Activated CD8-positive, alpha-beta T cell treated with anti-CD3 and anti-CD28 coated beads for 36 hours (primary cell): Measurements from ENCODE around the gene RCAN3. TPM values are rescaled to one million over a fixed set of nuclear protein-coding genes. Genes with fewer than 3 reads are reported as not detected.
A peak's percentile ranks its signal among the peaks of the same experiment; 100 is the strongest.

Source experiments
- ATAC-seq: fragments of 200-7000 bp; cut with Tn5 transposase; one replicate; pipeline ENCODE4 v1.10.0; 2021; ENCODE audit warnings: mild to moderate bottlenecking, moderate library complexity
- CTCF ChIA-PET: fragments of 350-600 bp; sonication (Branson Sonifier 250); formaldehyde crosslinking; loops from one replicate; lab custom pipeline; 2021; ENCODE audit warnings: antibody characterized with exemption; lab: Charles Lee
- POLR2A ChIA-PET: fragments of 350-600 bp; sonication (Branson Sonifier 250); formaldehyde crosslinking; loops from one replicate; lab custom pipeline; 2021; ENCODE audit warnings: antibody characterized with exemption; lab: Charles Lee
- DNase-seq: peaks from one replicate; pipeline ENCODE4 v3.0.0-alpha.2; 2020
- H3K27ac Mint-ChIP-seq: one replicate; pipeline ENCODE4 v1.8.0; 2021; ENCODE audit warnings: mild to moderate bottlenecking, mixed read lengths
- H3K27me3 Mint-ChIP-seq: one replicate; pipeline ENCODE4 v1.8.0; 2021; ENCODE audit warnings: mixed read lengths
- H3K36me3 Mint-ChIP-seq: one replicate; pipeline ENCODE4 v1.8.0; 2021; ENCODE audit warnings: low read depth, mixed read lengths
- H3K4me1 Mint-ChIP-seq: one replicate; pipeline ENCODE4 v1.8.0; 2021; ENCODE audit warnings: low read depth, mixed read lengths
- H3K4me3 Mint-ChIP-seq: one replicate; pipeline ENCODE4 v1.8.0; 2021; ENCODE audit warnings: mild to moderate bottlenecking, moderate library complexity, mixed read lengths
- H3K9me3 Mint-ChIP-seq: one replicate; pipeline ENCODE4 v1.8.0; 2021; ENCODE audit warnings: mixed read lengths
- CTCF ChIP-seq: fragments of 200-600 bp; IDR thresholded peaks from one replicate; pipeline ENCODE4 v1.8.0; 2022; ENCODE audit warnings: antibody characterized with exemption, mild to moderate bottlenecking
- intact Hi-C: fragments of 100-400 bp; cut with micrococcal nuclease; formaldehyde crosslinking; loops from one replicate; pipeline ENCODE4 v1.10.0; 2022
- total RNA-seq, 2 experiments: library from RNA; stranded (reverse); gene quantifications; one replicate each; pipeline ENCODE4 v1.2.3, GENCODE V29; 2021

RCAN3 gene
- total RNA-seq, 2 experiments from 2014 or later: 55.3 to 56.8 TPM

GRCh38 chr1:24570265-24571125, 67.9 kb downstream of the RCAN3 start:
- ChIA-PET POLR2A (no interaction called here), CTCF (interaction anchor here (0.7 to 4.2 kb wide), 2 partner anchors 17 to 465 kb away, joined by 3 to 17 read pairs; no protein-coding TSS in a partner anchor)
- TF ChIP-seq CTCF: no peak
- no peak for DNase-seq
- Mint-ChIP-seq H3K4me3 (no peak overlapping the region), H3K27ac (no peak overlapping the region), H3K27me3 (no peaks in the 10 kb centered on the region), H3K36me3 (no peaks in the 10 kb centered on the region), H3K9me3 (no peaks in the 10 kb centered on the region), H3K4me1 (peaks cover 16% of the 10 kb centered on the region)
- intact Hi-C loops: no loop called here
- ATAC-seq: no peak

DNA sequence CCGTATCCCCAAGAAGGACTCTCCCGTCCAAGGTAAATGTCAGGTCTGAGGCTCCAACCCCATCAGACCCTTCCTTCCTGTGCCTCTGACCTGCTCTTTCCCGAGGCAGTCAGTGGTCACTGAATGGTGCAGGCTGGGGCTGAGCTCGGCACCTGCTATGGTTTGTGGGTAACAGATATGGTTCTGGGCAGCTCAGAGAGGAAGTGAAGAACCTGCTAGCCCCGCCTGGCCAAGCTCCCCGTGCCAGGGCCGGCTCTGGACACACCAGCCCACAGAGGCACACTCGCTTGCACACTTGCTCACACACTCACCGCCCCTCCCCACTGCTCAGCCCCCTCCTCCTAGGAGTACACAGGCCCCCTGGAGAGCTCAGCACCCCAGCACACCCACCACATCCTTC, 69.7 kb downstream of the RCAN3 start:
- intact Hi-C loops: no loop called here
- H3K9me3 Mint-ChIP-seq: no peaks in the 10 kb centered on the region
- no peaks in the 10 kb centered on the region for H3K27me3 Mint-ChIP-seq
- ChIA-PET CTCF (interaction anchor here (1.6 to 2.8 kb wide), 2 partner anchors 15 to 19 kb away, joined by 7 to 10 read pairs; no protein-coding TSS in a partner anchor), POLR2A (interaction anchor here (1.7 kb wide), 1 partner anchor 15 kb away, joined by 4 read pairs; no protein-coding TSS in a partner anchor)
- peak; percentile 56 for ATAC-seq
- H3K4me3 Mint-ChIP-seq: peak overlapping the region; percentile 27
- H3K36me3 Mint-ChIP-seq: no peaks in the 10 kb centered on the region
- peak overlapping the region; percentile 86 for H3K27ac Mint-ChIP-seq
- no peak for DNase-seq
- peaks cover 13% of the 10 kb centered on the region for H3K4me1 Mint-ChIP-seq
- no peak for TF ChIP-seq CTCF

DNA sequence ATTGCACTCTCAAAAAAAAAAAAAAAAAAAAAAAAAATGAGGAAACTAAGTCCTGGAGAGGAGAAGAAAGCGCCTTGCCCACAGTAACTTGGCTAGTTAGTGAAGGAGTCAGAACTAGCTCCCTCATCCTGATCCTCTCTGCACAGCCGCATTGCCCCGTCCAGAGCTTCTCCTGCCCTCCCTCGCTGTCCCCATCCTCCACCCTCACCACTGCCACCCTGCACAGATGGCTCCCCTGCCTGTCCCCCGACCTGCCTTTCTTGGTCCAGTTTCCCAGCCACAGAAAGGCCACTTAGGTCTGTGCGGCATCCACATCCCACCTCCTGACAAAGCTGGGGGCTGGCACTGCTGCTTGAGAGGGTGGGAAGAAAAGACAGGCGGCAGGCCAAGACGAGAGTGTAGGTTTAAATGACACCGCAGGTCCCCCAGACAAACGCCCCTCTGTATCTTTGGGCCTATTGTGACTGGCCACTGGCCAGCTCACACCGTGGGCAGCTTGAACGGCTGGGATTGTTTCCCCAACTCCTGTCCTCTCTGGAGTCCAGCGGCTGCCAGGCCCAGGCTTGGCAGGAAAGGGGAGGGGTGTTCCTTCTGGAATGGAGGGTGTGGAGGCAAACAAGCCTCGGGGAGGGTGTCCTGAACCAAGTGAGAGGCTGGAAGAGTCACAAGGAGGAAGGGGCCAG, 73.4 kb downstream of the RCAN3 start:
- POLR2A ChIA-PET: interaction anchor here (1.0 kb wide), 2 partner anchors 9 to 12 kb away, joined by 3 read pairs; no protein-coding TSS in a partner anchor
- no peak for ATAC-seq

DNA sequence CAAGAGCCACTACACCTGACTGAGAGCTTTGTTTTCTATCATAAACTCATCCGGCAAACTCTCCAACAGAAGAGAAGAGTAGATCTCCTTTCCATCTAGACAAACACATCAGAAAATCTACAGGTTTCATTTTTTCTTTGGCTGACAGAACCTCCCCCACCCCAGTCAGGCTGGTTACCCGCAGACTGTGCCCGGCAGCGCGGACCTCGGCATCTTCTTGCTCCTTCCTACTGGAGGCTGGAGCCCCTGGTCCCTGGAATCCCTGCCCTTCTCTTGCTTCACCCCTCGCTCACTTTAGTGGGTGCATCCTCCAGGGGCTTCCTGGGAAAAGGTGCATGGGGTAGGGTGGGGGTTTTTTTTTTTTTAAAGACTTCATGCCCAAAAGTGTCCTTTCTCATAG, 76.2 kb downstream of the RCAN3 start:
- POLR2A ChIA-PET: no interaction called here
- no peak overlapping the region for H3K4me3 Mint-ChIP-seq
- no peaks in the 10 kb centered on the region for H3K36me3 Mint-ChIP-seq
- ATAC-seq (no peak), DNase-seq (no peak)
- H3K27me3 Mint-ChIP-seq: no peaks in the 10 kb centered on the region
- CTCF ChIA-PET: interaction anchor here (3.0 kb wide), 1 partner anchor 8 kb away, joined by 14 read pairs; no protein-coding TSS in a partner anchor
- no peak overlapping the region for H3K27ac Mint-ChIP-seq
- H3K4me1 Mint-ChIP-seq: no peaks in the 10 kb centered on the region
- intact Hi-C loops: no loop called here
- no peak for TF ChIP-seq CTCF
- no peaks in the 10 kb centered on the region for H3K9me3 Mint-ChIP-seq

More for the DNA sequence above, 73.4 kb downstream of the RCAN3 start:
- no peak overlapping the region for H3K4me3 Mint-ChIP-seq
- intact Hi-C loops: no loop called here
- CTCF ChIA-PET: interaction anchor here (0.6 to 3.0 kb wide), 4 partner anchors 11 to 146 kb away, joined by 3 to 14 read pairs (median 4); no protein-coding TSS in a partner anchor
- H3K9me3 Mint-ChIP-seq: no peaks in the 10 kb centered on the region
- H3K27ac Mint-ChIP-seq: no peak overlapping the region
- no peak for TF ChIP-seq CTCF
- no peaks in the 10 kb centered on the region for H3K36me3 Mint-ChIP-seq
- no peaks in the 10 kb centered on the region for H3K27me3 Mint-ChIP-seq
- peaks cover 13% of the 10 kb centered on the region for H3K4me1 Mint-ChIP-seq
- DNase-seq: no peak
